ENCODE measurements around the gene SOBP. TPM values are rescaled to one million over a fixed set of nuclear protein-coding genes. Genes with fewer than 3 reads are reported as not detected.

SOBP gene
- total RNA-seq, 1 donor from 2014 or later: 13.3 TPM

DNA sequence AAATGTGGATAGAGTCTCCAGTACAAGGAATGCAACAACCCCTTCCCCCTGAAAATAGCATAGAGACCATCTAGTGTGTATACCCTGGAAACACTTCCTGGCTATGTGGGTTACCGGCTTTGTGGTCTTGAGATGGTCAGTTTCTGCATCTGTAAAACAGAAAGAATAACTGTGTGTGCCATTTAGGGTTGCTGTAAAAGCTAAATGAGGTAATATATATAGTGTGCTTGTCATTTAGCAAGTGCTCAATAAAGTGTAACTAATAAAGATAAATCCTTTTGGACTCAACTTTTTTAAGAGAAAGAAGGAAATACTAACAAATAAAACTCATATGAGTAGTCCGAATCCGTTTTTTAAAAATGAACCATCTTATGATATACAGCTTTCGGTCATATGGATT, 109.1 kb downstream of the SOBP start:
- no peaks in the 10 kb centered on the region for H3K36me3 ChIP-seq
- no peak overlapping the region for H3K27ac ChIP-seq
- no peaks in the 10 kb centered on the region for H3K27me3 ChIP-seq
- peak in 1 of 2 donors; percentile 8 for DNase-seq (ENCODE audit: extremely low spot score in 2 of 2)
- no peak for TF ChIP-seq POLR2AphosphoS5 (IDR thresholded peaks at IDR 0.05; ENCODE audit: insufficient read depth in 1 of 2, low read depth in 1 of 2)
- peaks cover 8% of the 10 kb centered on the region for H3K4me1 ChIP-seq
- intact Hi-C loops (cut with DNase I): no loop called here
- H3K4me3 ChIP-seq: no peak overlapping the region
- H3K9me3 ChIP-seq: no peaks in the 10 kb centered on the region

GRCh38 chr6:107600121-107600520, 110.2 kb downstream of the SOBP start:
- no peak overlapping the region for H3K27ac ChIP-seq
- peak in 1 of 2 donors; percentile 58 for DNase-seq (ENCODE audit: extremely low spot score in 2 of 2)
- H3K9me3 ChIP-seq: no peaks in the 10 kb centered on the region
- peaks cover 14% of the 10 kb centered on the region for H3K4me1 ChIP-seq
- no peaks in the 10 kb centered on the region for H3K36me3 ChIP-seq
- H3K27me3 ChIP-seq: no peaks in the 10 kb centered on the region
- no peak for TF ChIP-seq POLR2A (IDR thresholded peaks at IDR 0.05)
- TF ChIP-seq CTCF (IDR thresholded peaks at IDR 0.05): no peak
- no peak for TF ChIP-seq POLR2AphosphoS5 (IDR thresholded peaks at IDR 0.05; ENCODE audit: insufficient read depth in 1 of 2, low read depth in 1 of 2)
- intact Hi-C loops (cut with DNase I): no loop called here
- H3K4me3 ChIP-seq: no peak overlapping the region

- DNase-seq (ENCODE audit: extremely low spot score in 2 of 2): peak in 1 of 2 donors; percentile 47
- TF ChIP-seq POLR2AphosphoS5 (IDR thresholded peaks at IDR 0.05; ENCODE audit: insufficient read depth in 1 of 2, low read depth in 1 of 2): no peak
- no peak for TF ChIP-seq CTCF (IDR thresholded peaks at IDR 0.05)
- no peak for TF ChIP-seq POLR2A (IDR thresholded peaks at IDR 0.05)
- intact Hi-C loops (cut with DNase I): no loop called here
These were observed 111.0 kb downstream of the SOBP start for GRCh38 chr6:107600936-107601335.

DNA sequence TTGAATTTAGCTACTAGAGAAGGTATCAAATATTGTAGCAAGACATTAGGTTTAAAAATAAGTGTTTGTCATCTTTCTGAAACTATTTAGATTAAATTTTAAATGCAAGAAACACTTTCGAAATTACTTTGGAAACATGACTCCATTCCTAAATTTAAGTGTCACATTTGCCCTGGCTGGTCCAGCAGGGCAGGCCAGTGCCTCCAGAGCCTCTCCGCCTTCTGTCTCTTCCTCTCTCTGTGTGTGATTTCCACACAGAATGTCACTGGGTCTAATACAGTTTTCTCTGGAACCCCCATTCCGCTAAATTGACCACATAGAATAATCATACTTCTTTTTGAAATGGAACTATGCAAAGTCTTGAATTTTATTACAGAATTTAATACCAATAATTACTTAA, 111.5 kb downstream of the SOBP start:
- no peak overlapping the region for H3K27ac ChIP-seq
- H3K27me3 ChIP-seq: no peaks in the 10 kb centered on the region
- TF ChIP-seq POLR2AphosphoS5 (IDR thresholded peaks at IDR 0.05; ENCODE audit: insufficient read depth in 1 of 2, low read depth in 1 of 2) (no peak), POLR2A (IDR thresholded peaks at IDR 0.05) (no peak), CTCF (IDR thresholded peaks at IDR 0.05) (no peak)
- no peaks in the 10 kb centered on the region for H3K36me3 ChIP-seq
- peaks cover 14% of the 10 kb centered on the region for H3K4me1 ChIP-seq
- no peak overlapping the region for H3K4me3 ChIP-seq
- intact Hi-C loops (cut with DNase I): no loop called here
- peak in 1 of 2 donors; percentile 3 for DNase-seq (ENCODE audit: extremely low spot score in 2 of 2)
- no peaks in the 10 kb centered on the region for H3K9me3 ChIP-seq

More at GRCh38 chr6:107600936-107601335, 111.0 kb downstream of the SOBP start:
- H3K9me3 ChIP-seq: no peaks in the 10 kb centered on the region
- H3K27me3 ChIP-seq: no peaks in the 10 kb centered on the region
- no peak overlapping the region for H3K4me3 ChIP-seq
- H3K27ac ChIP-seq: no peak overlapping the region
- peaks cover 14% of the 10 kb centered on the region for H3K4me1 ChIP-seq
- H3K36me3 ChIP-seq: no peaks in the 10 kb centered on the region

DNA sequence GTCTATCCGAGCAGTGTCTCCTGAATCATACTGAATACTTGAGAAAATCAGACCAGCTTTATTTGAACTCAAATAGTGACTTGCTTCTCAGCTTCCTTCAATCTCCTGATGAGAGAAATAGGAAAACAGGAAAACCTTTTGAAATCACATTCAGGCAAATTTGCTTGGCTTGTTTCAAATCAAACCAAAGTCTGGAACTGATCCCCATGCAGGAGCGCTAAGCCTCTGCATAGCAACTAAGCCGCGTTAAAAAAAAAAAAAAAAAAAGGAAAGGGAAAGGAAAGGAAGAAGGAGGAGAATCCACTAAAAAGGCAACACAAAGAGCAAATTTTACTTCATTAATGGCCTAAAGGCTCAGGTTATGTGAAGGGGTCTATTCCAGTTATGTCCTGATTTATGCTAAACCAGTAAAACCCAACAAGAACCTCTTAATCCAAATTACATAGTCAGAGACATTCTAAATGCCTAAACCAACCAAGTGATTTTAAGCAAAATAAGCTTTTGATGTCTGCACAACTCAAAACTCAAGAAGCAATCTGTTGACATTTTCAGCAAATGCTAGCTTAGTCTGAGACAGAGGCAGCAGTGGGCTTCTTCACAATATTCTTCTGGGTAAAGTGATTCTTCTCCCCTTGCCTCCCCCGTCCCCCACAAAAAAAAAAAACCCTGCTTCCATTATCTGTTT, 112.5 kb downstream of the SOBP start:
- H3K27me3 ChIP-seq: no peaks in the 10 kb centered on the region
- DNase-seq (ENCODE audit: extremely low spot score in 2 of 2): peak in 1 of 2 donors; percentile 8
- intact Hi-C loops (cut with DNase I): no loop called here
- no peak overlapping the region for H3K4me3 ChIP-seq
- no peaks in the 10 kb centered on the region for H3K36me3 ChIP-seq
- H3K4me1 ChIP-seq: peaks cover 14% of the 10 kb centered on the region
- no peak for TF ChIP-seq CTCF (IDR thresholded peaks at IDR 0.05)
- no peak for TF ChIP-seq POLR2A (IDR thresholded peaks at IDR 0.05)
- TF ChIP-seq POLR2AphosphoS5 (IDR thresholded peaks at IDR 0.05; ENCODE audit: insufficient read depth in 1 of 2, low read depth in 1 of 2): no peak
- H3K9me3 ChIP-seq: no peaks in the 10 kb centered on the region
- H3K27ac ChIP-seq: no peak overlapping the region

Data from vagina (tissue), 2 donors.